EL (cell line): ENCODE results near the gene GCSAM.

Source experiments
- DNase-seq: peaks from one replicate; pipeline ENCODE4 v3.0.0-alpha.2; 2016

The GCSAM gene

DNA sequence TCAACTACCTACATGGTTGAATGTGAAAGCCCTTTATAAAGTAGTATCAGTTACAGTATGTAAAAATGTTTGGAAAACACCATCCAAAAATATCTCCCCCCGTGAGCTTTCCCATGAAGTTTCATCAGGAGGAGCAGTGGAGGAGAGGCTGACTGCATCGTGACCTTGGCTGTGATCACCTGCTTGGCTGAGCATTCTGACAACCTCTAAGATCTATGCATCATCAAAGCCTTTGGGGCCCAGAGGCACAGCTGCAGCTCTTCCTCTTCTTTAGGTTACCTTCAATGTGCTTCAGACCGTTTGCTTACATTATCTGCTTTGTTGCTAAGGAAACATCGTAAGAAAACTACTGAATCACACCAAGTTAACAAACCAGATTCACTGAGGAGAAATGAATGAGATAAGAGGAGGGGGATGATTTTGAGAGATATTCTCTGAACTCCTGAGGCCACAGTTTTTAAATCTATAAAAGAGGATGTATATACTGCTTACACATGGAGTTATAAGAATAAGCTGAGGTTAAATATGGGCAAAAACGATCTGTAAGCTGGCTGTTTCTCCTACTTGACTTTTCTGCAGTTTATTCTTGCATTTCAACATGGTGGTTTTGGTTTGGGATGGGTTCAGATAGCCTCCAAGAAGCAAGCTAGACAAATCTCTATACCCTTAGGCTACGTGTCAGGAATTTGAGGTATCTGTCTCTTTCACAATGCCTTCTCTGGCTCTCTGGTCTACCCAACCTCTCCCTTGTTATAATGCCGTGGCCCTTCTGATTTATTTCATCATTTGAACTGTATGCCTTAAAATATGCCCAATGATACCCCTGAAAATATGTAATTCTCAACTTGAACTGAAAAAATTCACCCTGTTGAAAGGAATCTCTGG is 4.0 kb downstream of the GCSAM start:
- peak; percentile 80 for DNase-seq

DNA sequence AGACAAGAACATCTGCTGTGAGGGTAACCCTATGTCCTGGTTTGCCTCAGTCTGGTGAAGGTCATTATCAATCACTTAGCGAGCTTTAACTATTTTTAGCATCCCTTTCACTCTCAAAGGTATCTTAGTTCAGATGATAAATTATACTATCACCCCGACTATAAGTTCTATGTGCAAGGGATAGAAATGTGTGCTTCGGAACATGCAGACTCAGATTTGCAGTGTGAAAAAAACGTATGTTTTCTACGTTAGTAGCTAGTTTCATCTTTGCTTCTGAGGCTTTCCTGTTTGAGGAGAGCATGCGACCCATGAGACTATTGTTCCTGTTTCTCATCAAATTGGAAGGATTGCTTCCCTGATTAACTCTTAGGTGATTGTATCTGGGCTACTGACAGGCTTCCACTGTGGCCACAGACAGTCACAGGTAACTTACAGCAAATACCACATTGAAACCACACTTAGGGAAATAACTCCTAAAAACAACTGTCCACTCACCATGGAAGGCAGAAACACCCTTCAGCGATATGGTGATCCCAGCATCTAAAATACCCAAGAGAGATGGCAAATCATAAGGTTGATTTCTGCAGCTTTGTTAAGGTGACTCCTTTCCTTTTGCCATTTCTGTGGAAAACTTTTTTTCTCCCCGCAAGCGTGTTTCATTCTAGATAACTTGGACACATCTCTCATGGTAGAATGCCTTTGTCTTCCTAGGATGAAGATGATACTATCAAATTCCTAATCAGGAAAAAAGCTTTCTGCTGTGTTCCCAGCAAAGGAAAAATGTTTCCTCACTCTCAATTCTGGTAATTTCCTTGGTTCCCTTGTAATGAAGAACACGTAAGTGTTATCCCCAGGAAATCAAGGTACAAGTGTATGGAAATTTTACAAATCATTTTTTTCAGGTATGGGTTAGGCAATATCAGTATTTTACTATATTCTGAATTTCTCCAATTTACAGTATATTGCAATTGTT is 5.2 kb downstream of the GCSAM start:
- no peak for DNase-seq

DNA sequence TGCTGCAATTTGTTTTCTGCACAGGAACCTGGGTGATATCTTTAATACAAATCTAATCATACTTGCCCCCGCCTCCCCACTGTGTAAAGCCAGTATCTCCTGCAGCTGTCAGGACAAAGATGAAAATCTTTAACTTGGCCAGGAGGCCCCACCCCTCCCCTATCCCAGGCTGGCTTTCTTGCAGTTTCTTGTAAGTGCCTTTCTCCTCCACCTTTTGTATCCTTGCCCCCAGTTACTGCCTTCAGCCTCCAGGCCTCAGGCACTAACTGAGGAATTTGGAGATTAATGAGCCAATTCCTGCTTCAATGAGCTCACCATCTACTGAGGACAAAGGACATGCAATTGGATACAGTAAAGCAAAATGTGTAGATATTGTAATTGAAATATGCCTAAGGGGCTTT is 6.5 kb downstream of the GCSAM start:
- DNase-seq, result peak; percentile 63

DNA sequence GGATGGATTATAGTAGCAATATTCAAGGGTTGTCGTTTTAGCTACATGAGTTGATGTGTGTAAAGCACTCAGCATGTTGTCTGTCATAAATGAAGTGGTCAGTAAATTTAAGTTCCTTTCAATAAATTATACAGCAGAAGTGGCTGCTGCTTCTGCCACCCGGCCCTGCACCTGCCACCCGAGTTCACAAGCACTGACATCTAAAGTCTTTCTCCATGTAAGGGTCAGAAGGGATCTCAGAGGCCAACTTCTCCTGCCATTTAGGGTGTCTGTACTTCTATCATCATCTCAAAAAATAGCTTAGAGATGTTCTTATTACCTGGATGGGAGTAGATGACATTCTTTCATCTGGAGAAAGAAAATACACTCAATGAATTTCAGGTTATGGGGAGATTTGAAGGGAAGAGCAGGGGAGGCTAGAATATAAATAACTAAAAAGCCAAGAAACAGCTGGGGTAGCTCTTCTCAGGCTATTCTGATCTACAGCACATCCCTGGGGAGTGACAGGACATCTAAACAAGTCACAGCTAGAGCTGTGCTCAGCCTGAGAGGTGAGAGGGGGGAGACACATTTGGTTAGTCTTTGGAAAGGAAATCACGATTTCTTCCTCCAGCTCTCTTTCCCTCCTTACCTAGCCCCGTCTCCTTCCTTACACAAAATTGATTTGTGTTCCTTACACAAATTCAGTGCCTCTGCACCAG is 8.0 kb downstream of the GCSAM start:
- DNase-seq, result no peak

DNA sequence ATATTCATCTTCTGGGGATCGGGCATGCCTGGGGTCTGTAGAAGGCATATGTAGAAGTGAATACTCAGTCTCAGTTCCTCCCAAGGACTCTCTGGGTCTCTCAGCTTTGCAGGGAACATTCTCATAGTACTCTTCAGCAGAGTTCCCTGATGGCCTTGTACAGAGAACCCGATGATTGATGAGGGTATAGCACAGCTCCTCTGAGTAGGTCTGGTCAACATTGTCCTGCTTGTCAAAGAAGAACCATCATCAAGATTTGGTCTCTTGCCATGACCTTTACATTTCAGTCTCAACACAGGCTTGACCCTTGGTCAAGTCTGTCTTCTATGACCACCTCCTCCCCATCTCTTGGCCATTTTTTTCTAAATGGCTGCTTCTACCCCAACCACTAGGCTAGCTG is 9.5 kb downstream of the GCSAM start:
- DNase-seq, result no peak

DNA sequence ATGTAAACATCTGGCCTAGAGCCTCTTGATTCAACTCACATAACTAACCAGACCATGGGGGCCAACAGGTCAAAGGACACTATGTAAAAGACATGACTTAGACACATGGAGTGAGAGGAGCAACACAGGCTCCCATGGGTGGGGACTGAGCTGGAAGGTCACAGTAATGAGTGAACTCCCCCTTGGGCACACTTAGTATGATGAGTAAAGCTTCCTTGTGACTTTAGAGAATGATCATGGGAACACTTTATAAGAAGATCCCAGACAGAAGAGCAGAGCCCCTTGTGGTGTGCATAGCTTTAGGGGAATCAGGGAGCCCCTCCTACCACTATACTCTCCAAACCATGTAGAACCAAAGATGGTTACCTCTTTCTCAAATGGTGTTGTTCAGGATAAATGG is 10.2 kb downstream of the GCSAM start:
- no peak for DNase-seq

DNA sequence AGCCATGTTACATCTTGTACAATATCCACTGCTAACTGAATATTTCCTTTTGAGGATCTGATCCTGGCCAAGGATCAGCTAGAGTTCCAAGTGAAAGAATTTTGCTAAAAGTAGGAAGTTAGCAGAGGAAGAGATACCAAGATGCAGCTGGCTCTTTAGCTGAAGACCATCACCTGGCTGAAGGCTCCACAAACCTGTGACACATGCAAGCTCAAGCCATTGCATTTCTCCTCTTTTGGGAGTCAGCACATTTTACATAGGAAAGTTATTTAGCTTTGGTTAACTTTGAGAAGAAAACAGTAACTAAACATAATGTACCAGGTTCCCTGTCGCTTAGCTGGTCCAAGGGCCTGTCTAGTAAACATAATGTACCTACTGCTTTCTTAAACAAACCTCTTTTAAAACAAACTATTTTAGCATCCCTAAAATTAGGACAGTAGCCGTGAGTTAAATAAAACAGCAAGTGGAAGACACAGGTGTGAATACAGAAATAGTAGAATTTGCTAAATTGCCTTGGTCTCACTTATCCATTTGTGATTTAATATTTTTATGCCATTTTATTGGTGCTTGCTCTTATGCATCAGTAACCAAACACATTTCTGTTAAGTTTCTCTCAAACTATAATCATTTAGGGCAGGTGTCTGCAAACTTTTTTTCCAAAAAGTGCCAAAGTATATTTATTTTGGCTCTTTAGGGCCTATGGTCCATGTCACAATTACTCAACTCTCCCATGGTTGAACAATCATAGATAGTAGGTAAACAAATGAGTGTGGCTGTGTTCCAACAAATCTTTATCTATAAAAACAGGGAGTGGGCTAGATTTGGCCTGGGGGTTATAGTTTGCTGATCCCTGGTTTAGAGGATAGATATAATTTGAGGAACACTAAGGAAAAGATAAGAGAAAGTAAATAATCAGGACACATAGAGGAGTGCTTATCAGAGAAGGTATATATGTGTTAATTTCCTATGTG is 11.2 kb downstream of the GCSAM start:
- no peak for DNase-seq

DNA sequence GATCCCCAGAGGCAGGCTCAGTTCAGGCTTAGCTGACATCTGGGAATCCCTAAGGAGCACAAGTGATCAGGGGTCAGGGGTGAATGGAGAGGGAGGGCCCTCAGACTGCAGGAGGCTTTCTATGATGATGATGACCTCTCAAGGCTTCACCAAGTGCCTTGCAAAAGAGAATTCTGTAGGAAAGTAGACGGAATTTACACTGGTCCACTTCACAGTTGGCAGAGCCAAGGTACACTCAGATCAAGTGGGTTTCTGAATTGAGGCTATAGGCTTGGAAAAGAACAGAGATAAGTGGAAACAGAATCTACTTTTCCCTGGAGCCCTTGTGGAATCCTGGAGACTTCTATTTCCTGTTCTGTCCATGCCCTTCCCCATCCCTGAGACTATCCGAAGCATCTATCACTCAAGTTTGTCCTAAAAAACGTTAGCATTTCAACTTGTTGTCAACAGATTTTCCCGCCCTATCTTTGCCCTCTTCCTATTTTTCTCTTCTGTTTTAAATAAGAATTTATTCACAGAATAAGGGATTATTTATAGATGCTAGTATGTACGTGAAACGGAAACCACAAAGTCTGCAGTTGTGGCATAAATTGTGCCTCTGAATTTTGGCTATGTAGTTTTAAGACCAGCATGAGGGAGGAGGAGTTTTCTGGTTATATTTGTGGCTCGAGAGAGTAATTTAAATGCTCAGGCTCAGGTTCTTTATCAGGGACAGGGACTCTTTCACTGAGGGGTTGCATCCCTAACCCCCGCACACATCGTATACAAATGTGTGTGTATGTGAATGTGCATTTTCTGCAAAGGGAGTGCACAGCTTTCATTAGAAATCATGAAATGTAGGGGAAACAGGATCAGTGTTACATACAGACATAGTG is 12.8 kb downstream of the GCSAM start:
- no peak for DNase-seq

DNA sequence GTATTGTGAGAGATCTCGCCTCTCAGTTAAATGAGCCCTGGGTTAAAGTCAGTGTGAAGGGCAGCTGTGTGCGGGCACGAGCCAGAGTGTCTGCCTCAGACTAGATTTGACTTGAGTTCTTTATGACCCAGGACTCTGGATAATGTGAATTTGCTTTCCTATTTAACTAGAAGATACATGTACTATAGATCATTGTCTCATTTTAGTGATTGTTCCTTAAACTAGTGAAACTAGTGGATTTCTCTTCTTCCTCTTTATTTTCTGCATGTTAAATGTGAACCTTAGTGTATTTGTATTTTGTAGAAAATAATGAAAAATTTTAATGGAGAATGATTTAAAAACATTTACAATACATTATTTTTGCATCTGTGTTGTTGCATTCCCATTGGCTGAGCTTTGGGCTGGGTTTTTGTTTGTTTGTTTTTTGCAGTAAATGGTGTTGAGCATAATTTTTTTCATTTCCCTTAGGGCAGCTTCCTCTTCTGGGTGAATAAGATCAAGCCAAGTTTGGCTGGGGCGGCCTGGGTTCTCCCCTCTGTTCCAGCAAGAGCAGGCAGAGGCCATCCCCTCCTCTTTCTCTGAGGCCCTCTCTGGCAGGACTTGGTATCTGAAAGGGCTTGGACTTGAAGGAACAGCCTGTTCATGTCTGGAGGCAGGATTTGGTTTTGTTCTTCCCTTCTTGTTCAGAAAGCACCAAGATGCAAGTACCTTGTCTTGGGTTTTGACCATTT is 15.0 kb downstream of the GCSAM start:
- DNase-seq, result no peak

DNA sequence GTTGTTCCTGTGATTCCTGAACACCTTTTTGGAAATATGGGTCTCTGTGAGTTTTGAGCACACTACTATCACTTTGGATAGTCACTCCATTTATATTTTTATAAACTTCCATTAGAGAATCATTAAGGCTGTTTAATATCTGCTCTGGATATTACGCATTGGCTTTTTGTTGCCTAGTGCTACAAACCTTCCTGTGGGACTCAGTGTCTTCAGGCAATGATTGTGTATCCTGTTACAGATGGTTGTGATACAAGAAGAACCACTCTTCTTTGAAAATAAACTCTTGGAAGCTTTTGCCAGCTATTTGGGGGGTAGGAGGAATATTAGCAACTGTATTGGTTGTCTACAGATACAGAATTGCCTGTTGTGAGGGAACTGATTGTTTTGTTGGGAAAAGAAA is 15.6 kb downstream of the GCSAM start:
- no peak for DNase-seq

DNA sequence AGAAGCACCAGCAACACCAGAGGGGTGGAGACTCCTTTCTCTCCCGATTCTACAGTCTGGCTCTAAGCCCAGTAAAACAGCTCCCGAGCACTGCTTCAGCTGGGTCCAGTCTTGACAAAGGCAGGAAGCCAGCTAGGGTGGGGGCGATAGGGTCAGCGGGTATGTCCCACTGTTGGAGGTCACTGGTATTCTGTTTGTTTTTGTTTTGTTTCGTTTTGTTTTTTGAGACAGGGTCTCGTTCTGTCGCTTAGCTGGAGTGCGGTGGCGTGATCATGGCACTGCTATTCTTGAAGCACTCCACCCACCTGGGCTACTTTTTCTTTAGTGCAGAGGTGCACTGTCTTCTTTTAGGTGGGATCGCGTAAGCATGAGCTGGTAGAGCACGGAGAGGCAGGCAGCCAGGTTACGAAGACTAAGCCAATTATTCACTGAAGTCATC is 16.3 kb downstream of the GCSAM start:
- no peak for DNase-seq

DNA sequence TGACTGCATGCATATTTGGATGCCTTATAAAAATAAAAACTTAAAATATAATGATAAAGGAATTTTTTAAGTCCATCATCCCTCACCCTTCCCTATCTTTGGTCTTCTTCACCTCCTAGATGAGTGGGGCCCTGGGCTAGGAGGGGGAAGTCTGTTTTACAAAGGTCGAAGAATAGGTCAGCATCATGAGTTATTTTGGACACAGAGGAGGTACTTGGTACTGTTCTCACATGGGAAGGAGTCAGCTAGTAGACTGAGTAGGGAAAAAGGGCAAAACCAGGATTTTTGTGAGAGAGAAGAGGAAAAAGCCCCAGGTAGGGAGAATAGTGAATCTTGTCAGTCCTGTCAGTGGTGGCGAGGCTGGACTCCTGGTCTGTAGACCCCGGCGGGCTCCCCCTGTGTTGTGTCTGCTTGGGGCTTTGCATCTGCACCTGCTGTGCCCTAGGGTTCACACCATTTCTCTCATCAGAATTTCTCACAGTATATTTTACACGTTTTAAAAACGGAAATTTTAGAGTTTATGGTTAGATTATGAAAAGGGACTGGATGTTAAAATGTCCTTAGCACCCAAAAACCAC is 17.2 kb downstream of the GCSAM start:
- DNase-seq, result no peak

DNA sequence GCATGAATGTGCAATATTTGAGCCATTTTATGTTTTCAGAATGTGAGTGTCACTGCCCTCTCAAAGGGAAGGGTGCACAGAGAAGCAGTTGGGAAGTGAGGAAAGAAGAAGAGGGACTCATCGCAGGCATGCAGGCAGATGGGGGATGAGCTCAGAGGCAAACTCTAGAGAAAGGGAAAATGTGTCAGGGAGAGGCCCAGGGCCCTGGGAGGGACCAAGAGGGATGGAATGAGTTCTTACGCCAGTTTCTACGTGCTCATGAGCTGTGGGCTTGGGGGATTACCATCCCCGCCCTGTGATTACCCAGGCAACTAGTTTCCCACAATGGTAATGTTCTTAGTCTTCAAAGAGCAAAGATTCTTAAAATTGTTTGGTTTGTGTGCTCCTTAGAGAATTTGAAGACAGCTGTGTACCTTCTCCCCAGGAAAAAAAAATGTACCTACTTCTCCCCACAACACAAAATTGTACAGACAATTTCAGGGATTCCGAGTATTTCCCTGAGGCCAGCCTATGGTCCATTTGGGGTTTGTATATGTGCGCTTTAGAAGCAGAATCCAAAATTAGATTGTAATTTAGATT is 17.8 kb downstream of the GCSAM start:
- DNase-seq, result no peak

DNA sequence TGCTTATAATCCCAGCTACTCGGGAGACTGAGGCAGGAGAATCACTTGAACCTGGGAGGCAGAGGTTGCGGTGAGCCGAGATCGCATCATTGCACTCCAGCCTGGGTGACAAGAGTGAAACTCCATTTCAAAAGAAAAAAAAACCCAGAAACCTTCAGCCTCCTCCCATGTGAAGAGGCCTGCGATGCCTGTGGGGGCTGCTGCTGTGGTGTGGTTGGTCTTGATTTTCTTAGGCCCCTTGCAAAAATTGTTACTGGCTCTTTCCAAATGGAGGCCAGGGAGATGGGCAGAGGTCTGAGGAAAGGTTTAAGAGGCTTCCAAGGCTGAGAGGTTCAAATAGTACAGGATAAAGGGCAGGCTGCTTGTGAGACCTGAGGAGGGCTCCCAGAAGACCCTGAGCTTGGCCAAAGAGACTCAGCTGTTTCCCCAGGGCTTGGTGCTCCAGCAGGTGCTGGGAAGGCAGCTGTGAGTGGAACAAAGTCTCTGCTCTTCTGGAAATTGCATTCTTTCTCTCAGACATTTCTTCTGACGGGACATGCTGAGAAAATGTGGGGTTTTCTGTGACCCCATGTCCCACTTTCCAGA is 18.4 kb downstream of the GCSAM start:
- DNase-seq, result no peak

DNA sequence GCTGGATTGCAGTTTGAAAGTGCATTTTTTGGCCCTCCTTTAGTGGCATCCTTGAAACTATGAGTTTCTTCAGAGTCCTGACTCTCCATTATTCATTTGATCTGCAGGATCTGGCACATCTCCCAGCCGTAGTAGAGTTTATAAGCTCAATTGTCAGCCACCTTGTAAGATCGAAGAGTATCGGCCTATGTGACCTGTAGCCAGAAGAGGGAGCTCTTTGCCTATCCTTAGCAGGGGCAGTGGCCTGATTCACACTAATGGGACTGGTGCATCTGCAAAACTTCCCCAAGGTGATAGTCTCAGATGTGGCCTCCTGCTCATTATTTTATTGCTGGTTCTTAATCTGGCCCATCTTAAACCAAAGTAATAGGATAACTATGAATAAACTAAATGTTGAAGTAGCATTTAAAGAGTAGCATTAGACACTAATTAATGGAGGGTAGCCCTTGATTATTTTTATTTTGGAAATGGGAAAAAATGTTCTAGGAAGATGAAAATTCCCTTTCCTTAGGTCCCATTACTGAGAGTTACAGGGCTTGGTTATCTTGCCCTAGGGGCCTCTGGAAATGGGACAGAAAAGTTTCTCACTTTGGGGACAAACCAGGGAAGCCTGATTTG is 21.2 kb downstream of the GCSAM start:
- peak; percentile 68 for DNase-seq

DNA sequence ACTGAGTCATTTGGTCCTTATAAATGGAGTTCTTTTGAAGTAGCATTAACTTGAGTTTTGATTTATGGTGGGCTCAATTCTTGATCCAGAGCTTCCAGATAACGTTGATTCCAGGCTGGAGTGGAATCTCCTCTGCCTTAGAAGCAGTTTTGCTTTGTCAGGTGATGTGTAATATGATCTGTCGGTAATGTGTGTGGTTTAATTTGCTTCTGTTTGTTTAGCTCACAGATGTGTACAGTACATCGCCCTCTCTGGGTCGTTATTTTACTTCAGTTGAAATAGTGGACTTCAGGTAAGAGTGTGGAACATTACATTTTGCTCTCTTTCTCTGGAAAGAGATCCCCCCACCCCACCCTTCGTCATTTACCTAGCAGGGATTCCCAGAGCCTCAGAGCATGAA is 23.7 kb downstream of the GCSAM start:
- DNase-seq, result no peak

DNA sequence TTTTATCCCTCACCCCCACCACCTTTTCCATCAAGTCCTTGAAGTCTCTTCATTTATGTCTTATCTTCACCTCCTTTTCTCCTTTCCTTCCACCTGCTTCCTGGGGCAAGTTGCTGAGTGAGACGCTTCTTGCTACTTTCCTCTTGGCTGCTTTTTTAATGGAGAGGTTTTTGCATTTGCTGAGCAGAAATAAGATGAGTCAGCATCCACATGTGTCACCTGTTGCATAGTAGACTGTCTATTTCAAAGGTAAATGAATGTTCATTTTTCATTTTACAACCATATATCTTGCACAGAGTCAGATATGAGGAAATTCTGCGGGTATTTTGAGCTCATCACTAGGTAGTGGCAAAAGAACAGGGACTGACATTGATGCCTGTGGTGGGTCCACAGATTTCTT is 28.3 kb downstream of the GCSAM start:
- DNase-seq, result no peak

DNA sequence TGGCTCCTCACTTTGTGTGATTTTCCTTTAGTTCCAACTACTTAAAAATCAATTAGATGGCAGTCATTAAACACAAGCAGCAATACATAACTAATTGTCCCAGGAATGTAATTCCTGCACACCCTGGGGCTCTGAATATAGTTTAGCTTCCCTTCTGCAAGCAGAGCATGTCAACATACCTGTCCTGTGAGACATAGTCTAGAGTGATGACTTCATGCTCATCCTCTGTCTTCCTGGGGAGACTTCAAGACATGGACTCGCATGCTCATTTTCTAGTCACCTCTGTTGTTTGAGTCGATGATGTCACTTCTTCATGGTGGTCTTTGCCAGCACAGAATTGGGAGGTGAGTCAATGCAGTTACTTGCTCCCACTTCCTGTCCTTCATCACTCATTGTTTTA is 31.1 kb downstream of the GCSAM start:
- DNase-seq, result peak; percentile 97

DNA sequence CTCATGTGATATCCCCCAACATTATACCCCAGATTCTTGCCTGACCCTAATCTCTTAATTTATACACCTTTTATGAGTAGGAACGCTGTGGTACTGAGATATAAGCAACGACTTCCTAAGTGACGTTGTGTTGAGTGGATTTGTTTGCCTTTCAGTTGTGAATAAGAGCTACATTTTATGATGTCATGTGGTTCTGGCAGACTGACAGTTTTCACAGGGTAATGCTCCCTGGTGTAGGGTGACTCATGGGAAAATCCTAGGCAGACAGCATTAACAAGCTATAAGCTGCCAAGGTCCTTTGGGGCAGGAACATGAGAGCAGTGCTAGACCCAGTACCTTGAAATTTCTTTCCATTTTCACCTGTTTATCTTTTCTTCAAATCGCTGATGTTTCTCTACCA is 35.7 kb downstream of the GCSAM start:
- peak; percentile 100 for DNase-seq
